ENCODE data around the gene APOH. TPM values are rescaled to one million over a fixed set of nuclear protein-coding genes. Genes with fewer than 3 reads are reported as not detected.

The APOH gene
- polyA plus RNA-seq, 1 experiment: not detected

DNA sequence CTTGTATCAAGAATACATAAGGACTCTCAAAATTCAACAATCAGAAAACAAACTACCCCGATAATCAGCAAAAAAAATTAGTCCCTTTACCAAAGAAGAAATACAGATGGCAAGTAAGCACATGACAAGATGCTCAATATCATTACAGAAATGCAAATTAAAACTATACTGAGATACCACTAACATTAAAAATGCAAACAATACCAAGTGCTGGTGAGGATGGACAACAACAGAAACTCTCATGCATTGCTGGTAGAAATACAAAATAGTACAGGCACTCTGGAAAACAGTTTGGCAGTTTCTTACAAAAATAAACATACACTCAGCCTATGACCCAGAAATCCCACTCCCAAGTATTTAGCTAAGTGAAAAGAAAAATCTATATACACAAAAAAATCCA, 44.8 kb downstream of the APOH start:
- no peak overlapping the region for H3K4me3 ChIP-seq (ENCODE audit: low read depth, low read length)
- CTCF ChIA-PET: no interaction called here
- no peak for DNase-seq (ENCODE audit: low read depth)
- POLR2A ChIA-PET: no interaction called here
- H3K27me3 ChIP-seq (ENCODE audit: control insufficient read depth, insufficient read depth, low read length): no peaks in the 10 kb centered on the region
- no peaks in the 10 kb centered on the region for H3K36me3 ChIP-seq (ENCODE audit: control insufficient read depth, insufficient read depth, low read length)
- TF ChIP-seq, protein P1, sequence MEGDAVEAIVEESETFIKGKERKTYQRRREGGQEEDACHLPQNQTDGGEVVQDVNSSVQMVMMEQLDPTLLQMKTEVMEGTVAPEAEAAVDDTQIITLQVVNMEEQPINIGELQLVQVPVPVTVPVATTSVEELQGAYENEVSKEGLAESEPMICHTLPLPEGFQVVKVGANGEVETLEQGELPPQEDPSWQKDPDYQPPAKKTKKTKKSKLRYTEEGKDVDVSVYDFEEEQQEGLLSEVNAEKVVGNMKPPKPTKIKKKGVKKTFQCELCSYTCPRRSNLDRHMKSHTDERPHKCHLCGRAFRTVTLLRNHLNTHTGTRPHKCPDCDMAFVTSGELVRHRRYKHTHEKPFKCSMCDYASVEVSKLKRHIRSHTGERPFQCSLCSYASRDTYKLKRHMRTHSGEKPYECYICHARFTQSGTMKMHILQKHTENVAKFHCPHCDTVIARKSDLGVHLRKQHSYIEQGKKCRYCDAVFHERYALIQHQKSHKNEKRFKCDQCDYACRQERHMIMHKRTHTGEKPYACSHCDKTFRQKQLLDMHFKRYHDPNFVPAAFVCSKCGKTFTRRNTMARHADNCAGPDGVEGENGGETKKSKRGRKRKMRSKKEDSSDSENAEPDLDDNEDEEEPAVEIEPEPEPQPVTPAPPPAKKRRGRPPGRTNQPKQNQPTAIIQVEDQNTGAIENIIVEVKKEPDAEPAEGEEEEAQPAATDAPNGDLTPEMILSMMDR (IDR thresholded peaks at IDR 0.05; ENCODE audit: insufficient read depth, low read depth, low read length): no peak

DNA sequence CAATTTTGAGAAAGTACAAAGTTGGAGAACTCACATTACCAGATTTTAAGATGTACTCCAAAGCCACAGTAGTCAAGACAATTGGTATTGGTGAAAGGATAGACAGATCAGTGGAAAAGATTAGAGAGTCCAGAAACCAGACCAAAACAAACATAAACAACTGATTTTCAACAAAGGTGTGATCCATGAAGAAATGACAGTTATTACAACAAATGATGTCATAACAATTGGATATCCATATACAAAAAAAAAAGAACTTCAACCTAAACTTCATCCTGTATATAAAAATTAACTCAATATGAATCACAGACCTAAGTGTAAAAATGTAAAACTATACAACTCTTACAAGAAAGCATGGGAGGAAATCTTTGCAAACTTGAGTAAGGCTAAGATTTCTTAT, 45.7 kb downstream of the APOH start:
- Histone ChIP-seq H3K4me3 (ENCODE audit: low read depth, low read length) (no peak overlapping the region), H3K36me3 (ENCODE audit: control insufficient read depth, insufficient read depth, low read length) (no peaks in the 10 kb centered on the region), H3K27me3 (ENCODE audit: control insufficient read depth, insufficient read depth, low read length) (no peaks in the 10 kb centered on the region)
- TF ChIP-seq, protein P1 (IDR thresholded peaks at IDR 0.05; ENCODE audit: insufficient read depth, low read depth, low read length): no peak
- ChIA-PET CTCF (interaction anchor here (0.8 kb wide), 1 partner anchor 952 kb away, joined by 3 read pairs; no protein-coding TSS in a partner anchor), POLR2A (no interaction called here)
- no peak for DNase-seq (ENCODE audit: low read depth)

DNA sequence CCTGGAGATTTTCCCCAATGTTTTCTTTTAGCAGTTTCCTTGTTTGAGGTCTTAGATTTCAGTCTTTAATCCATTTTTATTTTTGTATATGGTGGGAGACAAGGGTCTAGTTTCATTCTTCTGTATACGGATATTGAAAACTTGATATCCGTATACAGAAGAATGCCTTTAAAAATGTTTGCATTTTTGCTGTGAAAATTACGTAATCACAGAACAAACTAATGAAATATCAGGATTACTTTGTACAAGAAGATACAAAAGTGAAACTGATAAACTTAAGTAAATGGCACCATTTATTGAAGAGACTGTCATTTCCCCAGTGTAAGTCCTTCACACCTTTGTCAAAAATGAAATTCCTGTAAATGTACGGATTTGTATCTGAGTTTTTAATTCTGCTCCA, 50.6 kb downstream of the APOH start:
- TF ChIP-seq, protein P1 (IDR thresholded peaks at IDR 0.05; ENCODE audit: insufficient read depth, low read depth, low read length): no peak
- Histone ChIP-seq H3K4me3 (ENCODE audit: low read depth, low read length) (no peak overlapping the region), H3K27me3 (ENCODE audit: control insufficient read depth, insufficient read depth, low read length) (no peaks in the 10 kb centered on the region), H3K36me3 (ENCODE audit: control insufficient read depth, insufficient read depth, low read length) (no peaks in the 10 kb centered on the region)
- DNase-seq (ENCODE audit: low read depth): no peak
- ChIA-PET POLR2A (no interaction called here), CTCF (no interaction called here)

DNA sequence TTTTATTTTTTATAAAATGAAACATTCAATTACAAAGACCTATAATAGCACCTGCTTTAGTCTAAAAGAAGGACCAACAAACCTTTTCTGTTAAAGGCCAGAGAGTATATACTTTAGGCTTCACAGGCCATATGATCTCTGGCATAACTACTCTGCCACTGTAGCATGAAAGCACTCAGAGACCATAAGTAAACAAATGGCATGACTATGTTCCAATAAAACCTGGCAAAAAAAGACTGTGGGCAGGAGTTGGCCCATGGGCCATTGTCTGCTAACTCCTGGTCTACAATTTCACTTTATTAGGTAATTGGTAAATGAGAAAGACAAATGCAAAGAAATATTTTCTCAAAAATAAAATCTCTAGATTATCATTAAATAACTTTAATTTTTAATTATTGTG, 52.2 kb downstream of the APOH start:
- no peak for DNase-seq (ENCODE audit: low read depth)
- POLR2A ChIA-PET: no interaction called here
- no peaks in the 10 kb centered on the region for H3K36me3 ChIP-seq (ENCODE audit: control insufficient read depth, insufficient read depth, low read length)

DNA sequence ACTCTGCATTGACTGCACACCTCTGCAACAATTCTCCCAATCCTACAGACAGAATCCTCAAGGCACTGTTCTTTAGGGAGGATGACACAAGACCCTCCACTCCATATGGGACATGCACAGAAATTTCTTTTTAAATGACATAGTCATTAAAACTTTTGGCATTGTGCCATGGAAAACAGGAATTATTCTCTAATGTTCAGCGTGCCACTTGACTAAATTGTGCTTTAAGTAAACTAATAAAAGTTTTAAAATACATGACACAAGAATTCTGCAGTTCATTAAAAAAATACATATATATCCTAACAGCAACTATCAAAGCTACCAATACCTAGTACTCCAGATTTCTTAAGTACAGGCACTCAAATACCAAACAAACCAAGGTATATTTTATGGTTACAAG, 53.3 kb downstream of the APOH start:
- Histone ChIP-seq H3K36me3 (ENCODE audit: control insufficient read depth, insufficient read depth, low read length) (no peaks in the 10 kb centered on the region), H3K27me3 (ENCODE audit: control insufficient read depth, insufficient read depth, low read length) (no peaks in the 10 kb centered on the region), H3K4me3 (ENCODE audit: low read depth, low read length) (no peak overlapping the region)
- ChIA-PET POLR2A (no interaction called here), CTCF (no interaction called here)
- no peak for DNase-seq (ENCODE audit: low read depth)
- TF ChIP-seq, protein P1 (IDR thresholded peaks at IDR 0.05; ENCODE audit: insufficient read depth, low read depth, low read length): no peak

More for the DNA sequence above, 52.2 kb downstream of the APOH start:
- Histone ChIP-seq H3K27me3 (ENCODE audit: control insufficient read depth, insufficient read depth, low read length) (no peaks in the 10 kb centered on the region), H3K4me3 (ENCODE audit: low read depth, low read length) (no peak overlapping the region)
- TF ChIP-seq, protein P1 (IDR thresholded peaks at IDR 0.05; ENCODE audit: insufficient read depth, low read depth, low read length): no peak
- CTCF ChIA-PET: no interaction called here
